GM12878 (cell line): ENCODE data around the gene VEGFB. TPM values are rescaled to one million over a fixed set of nuclear protein-coding genes. Genes with fewer than 3 reads are reported as not detected.

ENCODE experiments used
- BACH1 ChIP-seq: fragments of 450-650 bp; IDR thresholded peaks from 2 replicates; pipeline ENCODE4 v1.6.1; 2017; ENCODE audit warnings: mild to moderate bottlenecking, borderline replicate concordance
- BCL3 ChIP-seq: IDR thresholded peaks from 2 replicates; pipeline ENCODE4 v1.6.1; 2011; ENCODE audit warnings: borderline replicate concordance, low read depth, mild to moderate bottlenecking, moderate library complexity, low read length; ENCODE audit not compliant: insufficient read depth, poor library complexity, severe bottlenecking
- CEBPZ ChIP-seq: fragments of 150-350 bp; IDR thresholded peaks from 2 replicates; pipeline ENCODE4 v1.6.1; 2016; ENCODE audit warnings: low read depth, low read length
- CHD1 ChIP-seq: IDR thresholded peaks from 2 replicates; pipeline ENCODE4 v1.6.1; 2012; ENCODE audit warnings: low read depth, low read length, improper control_type of control experiment
- CUX1 ChIP-seq: IDR thresholded peaks from 2 replicates; pipeline ENCODE4 v1.6.1; 2012; ENCODE audit warnings: improper control_type of control experiment, low read depth, low read length; ENCODE audit not compliant: insufficient replicate concordance
- E2F4 ChIP-seq: IDR thresholded peaks from 2 replicates; pipeline ENCODE4 v1.6.1; 2012; ENCODE audit warnings: low read depth, low read length, improper control_type of control experiment
- IRF3 ChIP-seq: fragments of 450-650 bp; IDR thresholded peaks from 2 replicates; pipeline ENCODE4 v1.6.1; 2014; ENCODE audit warnings: mild to moderate bottlenecking
- KDM1A ChIP-seq: fragments of 200-600 bp; sonication (generic); IDR thresholded peaks from 2 replicates; pipeline ENCODE4 v1.6.1; 2016; ENCODE audit warnings: borderline replicate concordance
- LARP7 ChIP-seq: fragments of 450-650 bp; IDR thresholded peaks from 2 replicates; pipeline ENCODE4 v1.6.1; 2017; ENCODE audit warnings: mild to moderate bottlenecking
- NR2C2 ChIP-seq: IDR thresholded peaks from 2 replicates; pipeline ENCODE4 v1.6.1; 2011; ENCODE audit warnings: borderline replicate concordance, low read depth; ENCODE audit not compliant: control insufficient read depth, insufficient read length
- RBBP5 ChIP-seq: fragments of 200-600 bp; sonication (generic); conservative IDR thresholded peaks from 2 replicates; pipeline ENCODE4 v1.6.1; 2016
- RUNX3 ChIP-seq: IDR thresholded peaks from 2 replicates; pipeline ENCODE4 v1.6.1; 2012; ENCODE audit warnings: low read length, inconsistent platforms
- SIX5 ChIP-seq: IDR thresholded peaks from 2 replicates; pipeline ENCODE4 v1.6.1; 2011; ENCODE audit warnings: mild to moderate bottlenecking, low read depth, low read length, moderate library complexity; ENCODE audit not compliant: severe bottlenecking
- SREBF2 ChIP-seq: IDR thresholded peaks from 2 replicates; pipeline ENCODE4 v1.6.1; 2012; ENCODE audit warnings: mild to moderate bottlenecking, low read length
- TCF7 ChIP-seq: IDR thresholded peaks from 2 replicates; pipeline ENCODE4 v1.6.1; 2014; ENCODE audit warnings: antibody characterized with exemption, borderline replicate concordance
- ZNF274 ChIP-seq: IDR thresholded peaks from one replicate; pipeline ENCODE4 v1.8.0; 2011; ENCODE audit not compliant: insufficient read length, insufficient read depth
- ZNF622 ChIP-seq: fragments of 450-650 bp; IDR thresholded peaks from 2 replicates; pipeline ENCODE4 v1.6.1; 2017; ENCODE audit warnings: mild to moderate bottlenecking, inconsistent platforms
- polyA plus RNA-seq, 11 experiments: library from polyadenylated mRNA; depleted of rRNA in 4 of 11; unstranded in 6 of 11; stranded (reverse) in 5 of 11; fragments of >200 nt; fragmentation: Nextera tagmentation in 4 of 11; fragmentation: Illumina TruSeq in 1 of 11; extraction: Ambion mirVana in 4 of 11; extraction: Trizol in 1 of 11; gene quantifications; 1 replicate in 1 of 11; 2 replicates in 10 of 11; pipeline versions ENCODE4 v1.2.1 to v1.2.3, GENCODE V29; 2011 to 2016; ENCODE audit warnings: inconsistent platforms in 2 of 11, missing spikeins in 2 of 11, low read depth in 1 of 11
- total RNA-seq, 4 experiments: library from RNA; depleted of rRNA in 3 of 4; stranded (reverse); fragments of >200 nt in 3 of 4; fragmentation: Illumina TruSeq in 1 of 4; extraction: Trizol in 1 of 4; gene quantifications; 2 replicates each; pipeline versions ENCODE4 v1.2.1 to v1.2.3, GENCODE V29; 2013 to 2021

The VEGFB gene
- total and polyA plus RNA-seq, 10 of the 15 experiments (the other 5 are each of a cell fraction or from before 2014, with no cell fraction given) = 7.0 to 75.8 (median 20.3) TPM

GRCh38 chr11:64284048-64284961 lies 49.9 kb downstream of the VEGFB start, which contains the start of gene BAD (continued):
- TF ChIP-seq CUX1 (no peak), SIX5 (no peak), BACH1 (0 out of 2 replicates have a peak, but pooled peaks have one; percentile 19), TCF7 (no peak), E2F4 (no peak), KDM1A (no peak), SREBF2 (peak; percentile 8; the same call in 1 of the 2 replicates), RUNX3 (no peak), IRF3 (peak; percentile 59), CHD1 (no peak), ZNF274 (no peak), BCL3 (no peak), CEBPZ (no peak), RBBP5 (no peak), NR2C2 (no peak), LARP7 (peak; percentile 70; the same call in 1 of the 2 replicates), ZNF622 (no peak)
